HG03066 (cell line): ENCODE results near the gene HOXD10.

Experiments used
- ATAC-seq: cut with Tn5 transposase; IDR thresholded peaks from one replicate; pipeline ENCODE4 v1.9.1; 2021; ENCODE audit warnings: low read depth; ENCODE audit not compliant: unreplicated experiment

Gene HOXD10

DNA sequence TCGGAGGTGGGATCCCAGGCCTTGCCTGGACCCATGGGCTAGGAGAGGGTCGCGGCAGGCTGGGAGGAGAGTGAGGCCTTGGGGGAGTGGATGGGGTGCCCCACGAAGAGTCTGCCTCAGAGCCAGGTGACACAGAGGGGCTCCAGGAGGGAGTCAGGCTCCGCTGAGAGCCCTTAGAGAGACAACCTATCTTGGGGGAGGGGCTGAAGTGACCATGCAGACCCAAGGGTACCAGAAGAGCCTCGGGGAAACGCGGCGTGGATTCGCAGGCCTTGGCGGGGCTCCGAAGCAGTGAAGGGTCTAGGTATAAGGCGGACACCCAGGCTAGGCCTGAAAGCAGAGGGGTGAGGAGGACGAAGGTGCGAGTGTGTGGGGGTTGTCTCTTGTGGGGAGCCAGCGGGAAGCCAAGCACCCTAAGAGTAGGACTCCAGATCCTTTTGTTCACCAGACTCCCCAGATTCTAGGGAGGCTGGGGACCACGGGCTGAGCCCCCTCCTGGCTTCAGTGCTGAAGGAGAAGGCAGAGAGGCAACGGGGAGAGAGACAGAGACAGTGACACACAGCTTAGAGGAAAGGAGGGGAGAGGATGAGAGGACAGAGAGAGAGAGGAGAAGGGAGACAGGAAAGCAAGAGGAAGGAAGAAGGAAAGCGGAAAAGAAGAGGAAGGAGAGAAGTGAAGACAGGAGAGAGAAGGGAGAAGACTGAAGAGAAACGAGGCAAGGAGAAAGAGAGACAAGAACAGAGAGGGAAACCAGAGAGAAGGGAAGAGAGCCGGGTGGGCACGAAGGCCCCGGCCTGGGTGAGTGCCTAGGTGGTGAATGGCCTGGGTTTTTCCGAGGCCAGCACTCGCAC is 10.6 kb upstream of the HOXD10 start:
- no peak for ATAC-seq

GRCh38 chr2:176106581-176107539 is 9.7 kb upstream of the HOXD10 start, which contains the start of gene HOXD11:
Gene HOXD11 (plus strand): TSS chr2:176107280. CDS start chr2:176107356, 76 bp downstream.
- no peak for ATAC-seq

- ATAC-seq: no peak
These were observed 8.8 kb upstream of the HOXD10 start for GRCh38 chr2:176107731-176108181.

GRCh38 chr2:176109192-176109901 is 7.2 kb upstream of the HOXD10 start:
- no peak for ATAC-seq

- ATAC-seq: no peak
These were observed 6.6 kb upstream of the HOXD10 start for GRCh38 chr2:176109946-176110345.

DNA sequence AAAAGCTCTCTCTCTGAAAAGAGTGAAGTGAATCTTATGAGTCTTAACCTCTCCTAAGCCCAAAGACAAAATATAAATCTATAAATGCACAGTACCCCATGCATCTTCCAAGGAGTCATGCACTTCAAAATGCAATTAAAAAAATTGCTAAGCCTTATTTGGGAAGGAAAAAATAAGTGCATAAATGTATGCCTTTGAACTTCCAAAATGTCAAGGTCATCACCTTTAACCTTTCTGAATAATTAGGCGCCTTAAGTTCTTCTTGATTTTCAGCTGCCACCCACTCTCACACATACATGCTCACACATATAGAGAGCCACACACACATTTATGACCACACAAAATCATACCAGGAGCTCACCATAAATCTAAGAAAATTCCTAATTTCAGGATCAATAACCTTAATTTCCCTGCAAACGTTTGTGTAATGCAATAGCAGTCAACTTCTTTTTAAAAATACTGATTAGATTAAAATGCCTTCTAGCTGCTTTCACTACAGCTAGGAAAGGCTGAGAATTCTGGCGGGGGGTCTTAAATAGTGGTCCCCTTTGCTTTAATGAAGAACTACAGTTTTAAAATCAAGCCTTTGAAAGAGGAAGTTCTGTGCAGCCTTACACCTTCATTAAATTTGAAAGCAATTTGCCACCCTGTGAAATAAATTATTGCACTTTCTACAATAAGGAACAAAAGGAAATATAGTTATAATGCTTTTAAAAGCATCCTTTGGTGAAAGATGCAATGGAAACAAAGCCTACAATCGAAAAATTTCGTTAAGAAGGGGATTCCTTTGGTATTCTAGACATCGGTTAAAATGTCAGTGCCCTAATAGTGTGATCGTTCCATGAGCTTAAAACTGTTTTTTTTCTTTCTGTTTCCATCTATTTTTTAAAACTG is 5.9 kb upstream of the HOXD10 start:
- no peak for ATAC-seq

- ATAC-seq: no peak
These were observed 5.3 kb upstream of the HOXD10 start for GRCh38 chr2:176111309-176111663.

GRCh38 chr2:176111846-176112374 is 4.7 kb upstream of the HOXD10 start:
- ATAC-seq: no peak

DNA sequence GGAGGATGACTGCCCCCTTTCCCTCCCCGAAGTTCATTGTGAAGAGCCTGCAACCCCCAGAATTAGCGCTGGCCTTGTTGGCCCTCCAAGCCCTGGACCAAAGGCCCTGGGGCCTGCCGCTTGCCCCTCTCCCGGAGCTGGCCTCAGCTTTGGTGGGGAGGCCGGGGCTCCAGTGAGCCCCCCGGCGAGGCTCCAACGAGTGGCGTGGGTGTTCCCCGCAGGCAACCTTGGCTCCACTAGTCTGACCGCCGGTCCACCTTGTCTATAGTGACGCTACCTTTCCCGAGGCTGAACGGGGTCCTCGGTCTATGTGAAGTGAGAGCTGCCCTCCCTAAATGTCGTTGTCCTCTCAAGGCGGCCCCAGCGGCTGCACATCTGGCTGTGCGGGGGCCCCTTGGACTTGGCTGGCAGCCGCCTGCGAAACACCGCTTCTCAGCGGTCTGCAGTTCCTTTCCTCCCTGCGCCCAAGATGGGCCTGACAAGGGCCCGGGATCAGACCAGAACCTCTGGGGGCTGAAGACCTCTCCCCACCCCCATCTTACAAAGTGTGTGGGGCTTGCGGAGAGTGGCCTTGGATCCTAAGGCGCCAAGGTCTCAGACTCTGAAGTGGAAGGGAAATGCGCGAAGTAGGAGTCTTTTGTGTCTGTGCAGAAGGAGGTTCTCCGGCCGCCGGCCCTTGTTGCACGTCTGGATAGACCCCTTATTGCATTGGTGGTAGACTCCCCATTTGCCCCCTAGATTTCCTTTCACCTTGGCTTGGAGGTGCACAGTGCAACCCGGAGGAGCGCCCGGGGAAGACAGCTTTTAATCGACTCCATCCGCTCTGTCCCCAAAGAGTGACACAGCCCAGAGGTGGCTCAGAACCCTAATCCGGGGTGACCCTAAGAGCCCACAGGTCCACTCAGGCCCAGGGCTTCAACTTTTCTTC is 3.9 kb upstream of the HOXD10 start:
- no peak for ATAC-seq

GRCh38 chr2:176114120-176114929 is 2.3 kb upstream of the HOXD10 start:
- no peak for ATAC-seq

DNA sequence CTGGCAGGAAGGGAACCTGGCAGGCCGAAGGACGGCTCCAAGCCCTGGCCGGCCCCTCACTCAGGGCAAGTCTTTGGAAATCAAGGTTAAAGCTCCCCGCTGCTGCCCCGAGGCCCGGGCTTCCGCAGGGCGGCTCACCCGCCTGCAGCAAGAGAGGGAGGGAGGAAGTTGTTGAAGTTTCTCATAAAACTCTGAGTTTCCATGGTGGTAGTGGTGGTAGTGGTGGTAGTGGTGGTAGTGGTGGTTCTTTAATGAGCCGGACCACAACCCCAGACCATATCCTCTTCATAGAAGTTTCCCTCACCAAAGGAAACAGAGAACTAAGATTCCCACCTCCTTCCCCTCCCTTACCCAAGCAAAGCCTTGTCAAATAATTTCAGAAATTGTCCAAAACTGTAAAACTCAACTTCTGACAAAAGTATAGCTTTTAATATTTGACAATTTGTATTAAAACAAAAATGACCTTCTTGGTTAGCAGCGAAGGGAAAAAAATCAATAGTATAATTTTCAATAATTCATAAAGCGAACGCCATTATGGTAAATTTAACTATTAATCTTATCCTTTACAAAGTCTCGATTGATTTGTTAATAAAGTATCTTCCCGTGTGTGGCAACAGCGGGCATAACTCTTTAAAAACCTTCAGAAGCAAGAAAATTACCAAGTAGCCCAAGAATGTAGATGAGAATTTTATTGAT is 1.5 kb upstream of the HOXD10 start:
- ATAC-seq: no peak

- ATAC-seq: no peak
These were observed 714 bp downstream of the HOXD10 start for GRCh38 chr2:176117162-176117822.

- no peak for ATAC-seq
These were observed 1.3 kb downstream of the HOXD10 start for GRCh38 chr2:176117823-176118371.

DNA sequence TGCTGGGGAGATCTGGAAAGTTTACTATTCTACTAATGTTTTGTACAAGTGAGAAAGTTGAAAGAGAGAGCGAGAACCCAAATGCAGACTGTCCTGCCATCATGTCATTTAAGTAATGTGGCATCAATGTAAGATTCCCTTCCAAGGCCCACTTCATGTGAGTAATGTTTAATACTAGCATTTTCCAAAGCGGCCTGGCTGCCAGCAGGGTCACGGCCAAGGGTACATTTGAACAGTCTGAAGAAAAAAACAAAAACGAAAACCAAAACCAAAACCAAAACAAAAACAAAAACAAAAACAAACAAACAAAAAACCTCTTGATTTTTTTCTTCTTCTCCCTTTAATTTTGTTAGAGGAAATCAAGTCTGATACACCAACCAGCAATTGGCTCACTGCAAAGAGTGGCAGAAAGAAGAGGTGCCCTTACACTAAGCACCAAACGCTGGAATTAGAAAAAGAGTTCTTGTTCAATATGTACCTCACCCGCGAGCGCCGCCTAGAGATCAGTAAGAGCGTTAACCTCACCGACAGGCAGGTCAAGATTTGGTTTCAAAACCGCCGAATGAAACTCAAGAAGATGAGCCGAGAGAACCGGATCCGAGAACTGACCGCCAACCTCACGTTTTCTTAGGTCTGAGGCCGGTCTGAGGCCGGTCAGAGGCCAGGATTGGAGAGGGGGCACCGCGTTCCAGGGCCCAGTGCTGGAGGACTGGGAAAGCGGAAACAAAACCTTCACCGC is 2.2 kb downstream of the HOXD10 start:
- no peak for ATAC-seq

GRCh38 chr2:176120364-176121189 is 4.0 kb downstream of the HOXD10 start:
- no peak for ATAC-seq
